HCT116 (cell line): Measurements from ENCODE around the gene CDYL. TPM values are rescaled to one million over a fixed set of nuclear protein-coding genes. Genes with fewer than 3 reads are reported as not detected.

Experiments used
- ATAC-seq: fragments of 200-7000 bp; cut with Tn5 transposase; 2 replicates; pipeline ENCODE4 v1.9.1; 2020; ENCODE audit warnings: mild to moderate bottlenecking, moderate library complexity
- BruUV-seq: library from RNA; stranded (reverse); fragments of 400-500 nt; replicated peaks from 2 replicates; lab custom pipeline; 2021; lab: Mats Ljungman, UMichigan
- CTCF ChIA-PET: fragments of 300-600 bp; sonication (Branson Sonifier 250); formaldehyde crosslinking; loops from one replicate; lab custom pipeline; 2021; ENCODE audit warnings: antibody characterized with exemption; lab: Charles Lee
- POLR2A ChIA-PET: fragments of 300-600, 350-600 bp; sonication (Branson Sonifier 250); formaldehyde crosslinking; loops from one replicate; lab custom pipeline; 2021; ENCODE audit warnings: antibody characterized with exemption; lab: Charles Lee
- RAD21 ChIA-PET, 2 experiments: fragments of 300-600 bp; sonication (Branson Sonifier 250); formaldehyde crosslinking; loops; one replicate each; lab custom pipeline; 2023; ENCODE audit warnings: low total read pairs in 2 of 2; ENCODE audit not compliant: uncharacterized antibody in 2 of 2, unreplicated experiment in 2 of 2, low non-redundant PET in 1 of 2; lab: Charles Lee
- DNase-seq: peaks from one replicate; pipeline ENCODE4 v3.0.0-alpha.2; 2010; ENCODE audit warnings: low read depth, low spot score
- H2AFZ ChIP-seq: fragments of 200-600 bp; shearing (Covaris generic), sonication (generic); 2 replicates; pipeline ENCODE4 v1.6.1; 2017; ENCODE audit warnings: low read depth, mixed run types, mixed read lengths, antibody characterized with exemption, low read length; ENCODE audit not compliant: poor library complexity, severe bottlenecking
- H3K27ac ChIP-seq: 2 replicates; pipeline ENCODE4 v1.5.1; 2012; ENCODE audit warnings: low read depth, low read length
- H3K27me3 ChIP-seq: fragments of 200-600 bp; sonication (generic); 2 replicates; pipeline ENCODE4 v1.6.1; 2016; ENCODE audit warnings: mixed run types, low read length, mixed read lengths; ENCODE audit not compliant: insufficient read depth
- H3K36me3 ChIP-seq, 2 experiments: fragments of 200-500 bp in 1 of 2; fragments of 200-600 bp in 1 of 2; sonication (Bioruptor generic) in 1 of 2; sonication (generic) in 1 of 2; 2 replicates each; pipeline versions ENCODE4 v1.5.1 to v1.6.1; 2014 to 2016; ENCODE audit warnings: low read length in 2 of 2, inconsistent platforms in 1 of 2, mixed read lengths in 1 of 2, mixed run types in 1 of 2; ENCODE audit not compliant: insufficient read depth in 2 of 2, control insufficient read depth in 1 of 2
- H3K4me1 ChIP-seq, 2 experiments: fragments of 200-600 bp in 1 of 2; sonication (generic) in 1 of 2; 2 replicates each; pipeline versions ENCODE4 v1.5.1 to v1.6.1; 2012 to 2017; ENCODE audit warnings: low read length in 2 of 2, inconsistent platforms in 1 of 2, mild to moderate bottlenecking in 1 of 2, mixed read lengths in 1 of 2, mixed run types in 1 of 2, moderate library complexity in 1 of 2; ENCODE audit not compliant: insufficient read depth in 2 of 2, control insufficient read depth in 1 of 2
- H3K4me2 ChIP-seq: fragments of 200-600 bp; sonication (generic); 2 replicates; pipeline ENCODE4 v1.6.1; 2017; ENCODE audit warnings: mixed run types, low read length, mixed read lengths
- H3K4me3 ChIP-seq, 2 experiments: fragments of 200-600 bp in 1 of 2; sonication (generic) in 1 of 2; replicated peaks in 1 of 2; 2 replicates each; pipeline ENCODE4 v1.5.1; 2011 to 2016; ENCODE audit warnings: low read length in 2 of 2, control low read depth in 1 of 2, low read depth in 1 of 2, mild to moderate bottlenecking in 1 of 2, mixed read lengths in 1 of 2, mixed run types in 1 of 2
- H3K79me2 ChIP-seq: fragments of 200-600 bp; sonication (generic); 2 replicates; pipeline ENCODE4 v1.6.1; 2017; ENCODE audit warnings: mild to moderate bottlenecking, mixed run types, low read length, moderate library complexity, mixed read lengths; ENCODE audit not compliant: insufficient read depth
- H3K9ac ChIP-seq: fragments of 200-600 bp; sonication (generic); 2 replicates; pipeline ENCODE4 v1.6.1; 2016; ENCODE audit warnings: low read length, mixed read lengths
- H3K9me2 ChIP-seq: fragments of 200-600 bp; sonication (generic), shearing (Covaris generic); 2 replicates; pipeline ENCODE4 v1.6.1; 2017; ENCODE audit warnings: mixed run types, mild to moderate bottlenecking, moderate library complexity; ENCODE audit not compliant: insufficient read depth
- H3K9me3 ChIP-seq, 2 experiments: fragments of 200-500 bp in 1 of 2; fragments of 200-600 bp in 1 of 2; sonication (Bioruptor generic) in 1 of 2; sonication (generic) in 1 of 2; 2 replicates each; pipeline ENCODE4 v1.6.1; 2014 to 2017; ENCODE audit warnings: low read length in 2 of 2, mixed read lengths in 2 of 2, inconsistent platforms in 1 of 2, low read depth in 1 of 2, mild to moderate bottlenecking in 1 of 2, mixed run types in 1 of 2, moderate library complexity in 1 of 2; ENCODE audit not compliant: control insufficient read depth in 1 of 2, insufficient read depth in 1 of 2
- H4K20me1 ChIP-seq: fragments of 200-600 bp; sonication (generic), shearing (Covaris generic); 2 replicates; pipeline ENCODE4 v1.6.1; 2017; ENCODE audit warnings: mixed run types, mild to moderate bottlenecking, moderate library complexity; ENCODE audit not compliant: insufficient read depth
- CBX3 ChIP-seq: IDR thresholded peaks from 2 replicates; pipeline ENCODE4 v1.6.1; 2012; ENCODE audit warnings: low read depth
- CEBPB ChIP-seq: IDR thresholded peaks from 2 replicates; pipeline ENCODE4 v1.6.1; 2012; ENCODE audit warnings: low read depth
- ELF1 ChIP-seq: IDR thresholded peaks from 2 replicates; pipeline ENCODE4 v1.6.1; 2012; ENCODE audit warnings: low read depth, borderline replicate concordance
- EZH2 ChIP-seq: fragments of 200-600 bp; sonication (generic); IDR thresholded peaks from 2 replicates; pipeline ENCODE4 v1.6.1; 2017; ENCODE audit warnings: antibody characterized with exemption, mixed run types
- FOSL1 ChIP-seq: IDR thresholded peaks from 2 replicates; pipeline ENCODE4 v1.6.1; 2012; ENCODE audit warnings: low read depth
- JUND ChIP-seq: IDR thresholded peaks from 2 replicates; pipeline ENCODE4 v1.6.1; 2012
- POLR2A ChIP-seq: IDR thresholded peaks from 2 replicates; pipeline ENCODE4 v1.7.0; 2011; ENCODE audit warnings: borderline replicate concordance; ENCODE audit not compliant: insufficient read depth, insufficient read length; ENCODE audit errors: extremely low read depth
- RAD21 ChIP-seq: IDR thresholded peaks from 2 replicates; pipeline ENCODE4 v1.6.1; 2012; ENCODE audit warnings: low read depth, mild to moderate bottlenecking
- SP1 ChIP-seq: IDR thresholded peaks from 2 replicates; pipeline ENCODE4 v1.6.1; 2012; ENCODE audit warnings: low read depth
- SRF ChIP-seq: IDR thresholded peaks from 2 replicates; pipeline ENCODE4 v1.6.1; 2012; ENCODE audit warnings: low read depth
- TCF7L2 ChIP-seq: IDR thresholded peaks from 2 replicates; pipeline ENCODE4 v1.7.0; 2011; ENCODE audit warnings: borderline replicate concordance, inconsistent platforms; ENCODE audit not compliant: insufficient read depth, insufficient read length; ENCODE audit errors: extremely low read depth
- YY1 ChIP-seq: IDR thresholded peaks from 2 replicates; pipeline ENCODE4 v1.6.1; 2011; ENCODE audit warnings: low read length, low read depth, moderate library complexity, mild to moderate bottlenecking; ENCODE audit not compliant: insufficient replicate concordance; ENCODE audit errors: extremely low read depth
- ZFX ChIP-seq: fragments of 450-650 bp; IDR thresholded peaks from 2 replicates; pipeline ENCODE4 v1.6.1; 2017
- ZNF274 ChIP-seq: fragments of 200-500 bp; sonication (Bioruptor generic); IDR thresholded peaks from 2 replicates; pipeline ENCODE4 v1.6.1; 2014; ENCODE audit warnings: mild to moderate bottlenecking, low read depth, low read length, inconsistent platforms
- intact Hi-C: fragments of 100-400 bp; cut with micrococcal nuclease; formaldehyde crosslinking; loops from 2 replicates; pipeline ENCODE4 v1.10.0; 2022
- total RNA-seq: library from RNA; stranded (reverse); gene quantifications from one replicate; pipeline ENCODE4 v1.2.1, GENCODE V29; 2021; ENCODE audit not compliant: unreplicated experiment
- TF ChIP-seq, protein P1 (sequence below): IDR thresholded peaks from 2 replicates; pipeline ENCODE4 v1.6.1; 2012
- TF ChIP-seq, protein P2 (sequence below), 3 experiments: fragments of 200-600 bp in 1 of 3; sonication (generic) in 1 of 3; IDR thresholded peaks in 2 of 3; conservative IDR thresholded peaks in 1 of 3; 2 replicates each; pipeline ENCODE4 v1.5.1; 2012 to 2017; ENCODE audit warnings: low read depth in 2 of 3, low read length in 2 of 3, antibody characterized with exemption in 1 of 3, borderline replicate concordance in 1 of 3, control low read depth in 1 of 3, mild to moderate bottlenecking in 1 of 3, mixed read lengths in 1 of 3, mixed run types in 1 of 3, moderate library complexity in 1 of 3; ENCODE audit not compliant: insufficient read depth in 1 of 3
- TF ChIP-seq, protein P3 (sequence below): IDR thresholded peaks from 2 replicates; pipeline ENCODE4 v1.6.1; 2011; ENCODE audit warnings: mild to moderate bottlenecking, low read length, moderate library complexity; ENCODE audit not compliant: insufficient replicate concordance; ENCODE audit errors: extremely low read depth
- TF ChIP-seq, protein P4 (sequence below): IDR thresholded peaks from 2 replicates; pipeline ENCODE4 v1.6.1; 2012
- TF ChIP-seq, protein P5 (sequence below): IDR thresholded peaks from 2 replicates; pipeline ENCODE4 v1.6.1; 2012; ENCODE audit warnings: low read depth

The CDYL gene
- total RNA-seq, 1 experiment from 2014 or later, result 42.6 TPM

DNA sequence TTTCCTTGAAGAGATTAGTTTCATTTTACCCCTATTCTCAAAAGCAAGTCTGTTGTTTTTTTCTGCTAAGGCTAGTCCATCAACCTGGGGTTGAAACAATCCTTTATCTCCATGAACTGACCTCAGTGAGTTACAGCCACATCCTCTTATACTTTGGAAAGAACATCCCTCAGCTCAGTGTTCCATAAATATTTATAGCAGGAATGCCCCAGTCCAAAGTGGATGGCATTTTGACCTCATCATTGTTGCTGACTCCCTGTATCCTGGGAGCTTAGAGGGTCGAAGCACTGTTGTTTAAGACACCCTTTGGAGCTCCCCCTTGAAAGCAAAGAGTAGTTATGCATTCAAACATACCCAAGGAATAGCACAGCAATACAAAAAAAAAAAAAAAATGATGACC lies 16.2 kb upstream of the CDYL start:
- BruUV-seq, result no TSS peak
- no peak overlapping the region for H3K4me3 ChIP-seq
- no peaks in the 10 kb centered on the region for H4K20me1 ChIP-seq
- no peak for TF ChIP-seq FOSL1
- TF ChIP-seq, protein P1, sequence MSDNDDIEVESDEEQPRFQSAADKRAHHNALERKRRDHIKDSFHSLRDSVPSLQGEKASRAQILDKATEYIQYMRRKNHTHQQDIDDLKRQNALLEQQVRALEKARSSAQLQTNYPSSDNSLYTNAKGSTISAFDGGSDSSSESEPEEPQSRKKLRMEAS, result no peak
- no peak for TF ChIP-seq TCF7L2
- no peak for TF ChIP-seq JUND
- TF ChIP-seq, protein P2, sequence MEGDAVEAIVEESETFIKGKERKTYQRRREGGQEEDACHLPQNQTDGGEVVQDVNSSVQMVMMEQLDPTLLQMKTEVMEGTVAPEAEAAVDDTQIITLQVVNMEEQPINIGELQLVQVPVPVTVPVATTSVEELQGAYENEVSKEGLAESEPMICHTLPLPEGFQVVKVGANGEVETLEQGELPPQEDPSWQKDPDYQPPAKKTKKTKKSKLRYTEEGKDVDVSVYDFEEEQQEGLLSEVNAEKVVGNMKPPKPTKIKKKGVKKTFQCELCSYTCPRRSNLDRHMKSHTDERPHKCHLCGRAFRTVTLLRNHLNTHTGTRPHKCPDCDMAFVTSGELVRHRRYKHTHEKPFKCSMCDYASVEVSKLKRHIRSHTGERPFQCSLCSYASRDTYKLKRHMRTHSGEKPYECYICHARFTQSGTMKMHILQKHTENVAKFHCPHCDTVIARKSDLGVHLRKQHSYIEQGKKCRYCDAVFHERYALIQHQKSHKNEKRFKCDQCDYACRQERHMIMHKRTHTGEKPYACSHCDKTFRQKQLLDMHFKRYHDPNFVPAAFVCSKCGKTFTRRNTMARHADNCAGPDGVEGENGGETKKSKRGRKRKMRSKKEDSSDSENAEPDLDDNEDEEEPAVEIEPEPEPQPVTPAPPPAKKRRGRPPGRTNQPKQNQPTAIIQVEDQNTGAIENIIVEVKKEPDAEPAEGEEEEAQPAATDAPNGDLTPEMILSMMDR (IDR thresholded peaks at IDR 0.05 in 2 of 3, conservative IDR thresholded peaks at IDR 0.05 in 1 of 3; ENCODE audit: borderline replicate concordance in 1 of 3, insufficient read depth in 1 of 3, low read depth in 2 of 3, low read length in 2 of 3), result no peak
- no peak for TF ChIP-seq SP1
- TF ChIP-seq ZFX, result no peak
- TF ChIP-seq, protein P3, sequence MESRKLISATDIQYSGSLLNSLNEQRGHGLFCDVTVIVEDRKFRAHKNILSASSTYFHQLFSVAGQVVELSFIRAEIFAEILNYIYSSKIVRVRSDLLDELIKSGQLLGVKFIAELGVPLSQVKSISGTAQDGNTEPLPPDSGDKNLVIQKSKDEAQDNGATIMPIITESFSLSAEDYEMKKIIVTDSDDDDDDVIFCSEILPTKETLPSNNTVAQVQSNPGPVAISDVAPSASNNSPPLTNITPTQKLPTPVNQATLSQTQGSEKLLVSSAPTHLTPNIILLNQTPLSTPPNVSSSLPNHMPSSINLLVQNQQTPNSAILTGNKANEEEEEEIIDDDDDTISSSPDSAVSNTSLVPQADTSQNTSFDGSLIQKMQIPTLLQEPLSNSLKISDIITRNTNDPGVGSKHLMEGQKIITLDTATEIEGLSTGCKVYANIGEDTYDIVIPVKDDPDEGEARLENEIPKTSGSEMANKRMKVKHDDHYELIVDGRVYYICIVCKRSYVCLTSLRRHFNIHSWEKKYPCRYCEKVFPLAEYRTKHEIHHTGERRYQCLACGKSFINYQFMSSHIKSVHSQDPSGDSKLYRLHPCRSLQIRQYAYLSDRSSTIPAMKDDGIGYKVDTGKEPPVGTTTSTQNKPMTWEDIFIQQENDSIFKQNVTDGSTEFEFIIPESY, result no peak
- TF ChIP-seq, protein P4, sequence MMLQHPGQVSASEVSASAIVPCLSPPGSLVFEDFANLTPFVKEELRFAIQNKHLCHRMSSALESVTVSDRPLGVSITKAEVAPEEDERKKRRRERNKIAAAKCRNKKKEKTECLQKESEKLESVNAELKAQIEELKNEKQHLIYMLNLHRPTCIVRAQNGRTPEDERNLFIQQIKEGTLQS, result no peak
- TF ChIP-seq ELF1, result no peak
- no peak for TF ChIP-seq RAD21
- TF ChIP-seq POLR2A, result no peak
- no peak for TF ChIP-seq CBX3
- TF ChIP-seq SRF, result no peak
- no peak for TF ChIP-seq EZH2
- TF ChIP-seq, protein P5, sequence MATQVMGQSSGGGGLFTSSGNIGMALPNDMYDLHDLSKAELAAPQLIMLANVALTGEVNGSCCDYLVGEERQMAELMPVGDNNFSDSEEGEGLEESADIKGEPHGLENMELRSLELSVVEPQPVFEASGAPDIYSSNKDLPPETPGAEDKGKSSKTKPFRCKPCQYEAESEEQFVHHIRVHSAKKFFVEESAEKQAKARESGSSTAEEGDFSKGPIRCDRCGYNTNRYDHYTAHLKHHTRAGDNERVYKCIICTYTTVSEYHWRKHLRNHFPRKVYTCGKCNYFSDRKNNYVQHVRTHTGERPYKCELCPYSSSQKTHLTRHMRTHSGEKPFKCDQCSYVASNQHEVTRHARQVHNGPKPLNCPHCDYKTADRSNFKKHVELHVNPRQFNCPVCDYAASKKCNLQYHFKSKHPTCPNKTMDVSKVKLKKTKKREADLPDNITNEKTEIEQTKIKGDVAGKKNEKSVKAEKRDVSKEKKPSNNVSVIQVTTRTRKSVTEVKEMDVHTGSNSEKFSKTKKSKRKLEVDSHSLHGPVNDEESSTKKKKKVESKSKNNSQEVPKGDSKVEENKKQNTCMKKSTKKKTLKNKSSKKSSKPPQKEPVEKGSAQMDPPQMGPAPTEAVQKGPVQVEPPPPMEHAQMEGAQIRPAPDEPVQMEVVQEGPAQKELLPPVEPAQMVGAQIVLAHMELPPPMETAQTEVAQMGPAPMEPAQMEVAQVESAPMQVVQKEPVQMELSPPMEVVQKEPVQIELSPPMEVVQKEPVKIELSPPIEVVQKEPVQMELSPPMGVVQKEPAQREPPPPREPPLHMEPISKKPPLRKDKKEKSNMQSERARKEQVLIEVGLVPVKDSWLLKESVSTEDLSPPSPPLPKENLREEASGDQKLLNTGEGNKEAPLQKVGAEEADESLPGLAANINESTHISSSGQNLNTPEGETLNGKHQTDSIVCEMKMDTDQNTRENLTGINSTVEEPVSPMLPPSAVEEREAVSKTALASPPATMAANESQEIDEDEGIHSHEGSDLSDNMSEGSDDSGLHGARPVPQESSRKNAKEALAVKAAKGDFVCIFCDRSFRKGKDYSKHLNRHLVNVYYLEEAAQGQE, result no peak
- no peak for TF ChIP-seq ZNF274
- no peak for TF ChIP-seq CEBPB
- no peak for TF ChIP-seq YY1
- ChIA-PET RAD21 (no interaction called here), CTCF (no interaction called here), POLR2A (no interaction called here)
- no peak overlapping the region for H2AFZ ChIP-seq
- H3K4me1 ChIP-seq, result no peaks in the 10 kb centered on the region
- intact Hi-C loops, result no loop called here
- no peaks in the 10 kb centered on the region for H3K36me3 ChIP-seq
- ATAC-seq, result no peak
- peaks cover 0 to 4% of the 10 kb centered on the region in 2 experiments; a peak in 1 of 4 replicates for H3K9me3 ChIP-seq
- H3K27ac ChIP-seq, result no peak overlapping the region
- no peaks in the 10 kb centered on the region for H3K27me3 ChIP-seq
- no peak for DNase-seq
- no peak overlapping the region for H3K9ac ChIP-seq
- H3K79me2 ChIP-seq, result no peaks in the 10 kb centered on the region
- no peak overlapping the region for H3K4me2 ChIP-seq
- no peaks in the 10 kb centered on the region for H3K9me2 ChIP-seq
